H9 (cell line): ENCODE data around the gene KCNK13. TPM values are rescaled to one million over a fixed set of nuclear protein-coding genes. Genes with fewer than 3 reads are reported as not detected.

Experiments
- DNase-seq: peaks from one replicate; pipeline ENCODE4 v3.0.0-alpha.2; 2017
- H2AFZ ChIP-seq: one replicate; pipeline ENCODE4 v1.6.1; 2013; ENCODE audit warnings: mild to moderate bottlenecking, low read length, control low read depth, moderate library complexity
- H2AK5ac ChIP-seq: 2 replicates; pipeline ENCODE4 v1.6.1; 2013; ENCODE audit warnings: low read length, control low read depth, mixed read lengths; ENCODE audit not compliant: insufficient read length
- H2BK120ac ChIP-seq: one replicate; pipeline ENCODE4 v1.6.1; 2013; ENCODE audit warnings: low read depth, mild to moderate bottlenecking, low read length, control low read depth, inconsistent platforms; ENCODE audit not compliant: poor library complexity, severe bottlenecking
- H2BK12ac ChIP-seq: 2 replicates; pipeline ENCODE4 v1.6.1; 2013; ENCODE audit warnings: low read length, control low read depth, mixed read lengths, low read depth; ENCODE audit not compliant: insufficient read length
- H2BK15ac ChIP-seq: 2 replicates; pipeline ENCODE4 v1.6.1; 2013; ENCODE audit warnings: low read depth, low read length, control low read depth
- H2BK20ac ChIP-seq: one replicate; pipeline ENCODE4 v1.6.1; 2013; ENCODE audit warnings: low read depth, mild to moderate bottlenecking, low read length, control low read depth, inconsistent platforms; ENCODE audit not compliant: poor library complexity, severe bottlenecking
- H2BK5ac ChIP-seq: 2 replicates; pipeline ENCODE4 v1.6.1; 2013; ENCODE audit warnings: low read length, control low read depth, mixed read lengths; ENCODE audit not compliant: insufficient read length
- H3K14ac ChIP-seq: 2 replicates; pipeline ENCODE4 v1.6.1; 2013; ENCODE audit warnings: low read length, control low read depth; ENCODE audit not compliant: insufficient read depth
- H3K18ac ChIP-seq: 2 replicates; pipeline ENCODE4 v1.6.1; 2013; ENCODE audit warnings: low read depth, mild to moderate bottlenecking, mixed read lengths, low read length, control low read depth; ENCODE audit not compliant: insufficient read length
- H3K23ac ChIP-seq: 2 replicates; pipeline ENCODE4 v1.6.1; 2013; ENCODE audit warnings: low read length, control low read depth, mixed read lengths, low read depth; ENCODE audit not compliant: insufficient read length
- H3K23me2 ChIP-seq: 2 replicates; pipeline ENCODE4 v1.6.1; 2013; ENCODE audit warnings: low read depth, mild to moderate bottlenecking, mixed read lengths, low read length, control low read depth; ENCODE audit not compliant: insufficient read length, poor library complexity, severe bottlenecking
- H3K27ac ChIP-seq: 2 replicates; pipeline ENCODE4 v1.5.1; 2013; ENCODE audit warnings: low read length, control low read depth, mixed read lengths, low read depth; ENCODE audit not compliant: insufficient read length
- H3K27me3 ChIP-seq: 2 replicates; pipeline ENCODE4 v1.6.1; 2013; ENCODE audit warnings: low read length, control low read depth, inconsistent platforms; ENCODE audit not compliant: insufficient read depth
- H3K4ac ChIP-seq: 2 replicates; pipeline ENCODE4 v1.6.1; 2013; ENCODE audit warnings: low read depth, mild to moderate bottlenecking, control low read depth, inconsistent platforms, low read length, moderate library complexity
- H3K4me1 ChIP-seq: 2 replicates; pipeline ENCODE4 v1.6.1; 2013; ENCODE audit warnings: low read length, control low read depth, inconsistent platforms; ENCODE audit not compliant: insufficient read depth
- H3K4me2 ChIP-seq: 2 replicates; pipeline ENCODE4 v1.6.1; 2013; ENCODE audit warnings: low read length, control low read depth, mixed read lengths; ENCODE audit not compliant: insufficient read length, insufficient read depth
- H3K56ac ChIP-seq: 2 replicates; pipeline ENCODE4 v1.6.1; 2013; ENCODE audit warnings: low read depth, mild to moderate bottlenecking, mixed read lengths, low read length, control low read depth; ENCODE audit not compliant: insufficient read length
- H3K79me1 ChIP-seq: 2 replicates; pipeline ENCODE4 v1.6.1; 2013; ENCODE audit warnings: low read depth, mild to moderate bottlenecking, moderate library complexity, low read length, control low read depth, inconsistent platforms; ENCODE audit not compliant: insufficient read depth, poor library complexity, severe bottlenecking
- H3K79me2 ChIP-seq: 2 replicates; pipeline ENCODE4 v1.6.1; 2013; ENCODE audit warnings: low read length, control low read depth, inconsistent platforms; ENCODE audit not compliant: insufficient read depth
- H3K9ac ChIP-seq: 2 replicates; pipeline ENCODE4 v1.6.1; 2013; ENCODE audit warnings: low read length, control low read depth, mixed read lengths; ENCODE audit not compliant: insufficient read length; ENCODE audit errors: extremely low read depth
- H3K9me3 ChIP-seq: one replicate; pipeline ENCODE4 v1.6.1; 2013; ENCODE audit warnings: low read depth, low read length, inconsistent platforms; ENCODE audit not compliant: control insufficient read depth
- H3T11ph ChIP-seq: one replicate; pipeline ENCODE4 v1.6.1; 2013; ENCODE audit warnings: mild to moderate bottlenecking, low read length, control low read depth, inconsistent platforms
- H4K20me1 ChIP-seq: one replicate; pipeline ENCODE4 v1.6.1; 2013; ENCODE audit not compliant: control insufficient read depth, insufficient read length, insufficient read depth
- H4K5ac ChIP-seq: 2 replicates; pipeline ENCODE4 v1.6.1; 2013; ENCODE audit warnings: low read depth, mild to moderate bottlenecking, mixed read lengths, low read length, control low read depth; ENCODE audit not compliant: insufficient read length
- H4K8ac ChIP-seq: replicated peaks from 2 replicates; pipeline ENCODE4 v1.6.1; 2013; ENCODE audit warnings: low read length, control low read depth, mixed read lengths, low read depth; ENCODE audit not compliant: insufficient read length
- H4K91ac ChIP-seq: 2 replicates; pipeline ENCODE4 v1.6.1; 2013; ENCODE audit warnings: low read depth, mild to moderate bottlenecking, moderate library complexity, mixed read lengths, low read length, control low read depth; ENCODE audit not compliant: insufficient read length
- H3K27ac Mint-ChIP-seq, 3 experiments: 2 replicates in 2 of 3; 3 replicates in 1 of 3; pipeline ENCODE4 v1.8.0; 2020 to 2021; ENCODE audit warnings: mixed read lengths in 3 of 3, mild to moderate bottlenecking in 1 of 3, moderate library complexity in 1 of 3
- H3K27me3 Mint-ChIP-seq: 2 replicates; pipeline ENCODE4 v1.8.0; 2021; ENCODE audit warnings: low read depth, mild to moderate bottlenecking, moderate library complexity, mixed read lengths
- H3K36me3 Mint-ChIP-seq, 3 experiments: 2 replicates in 2 of 3; 3 replicates in 1 of 3; pipeline ENCODE4 v1.8.0; 2020 to 2021; ENCODE audit warnings: low read depth in 3 of 3, mixed read lengths in 3 of 3; ENCODE audit not compliant: insufficient read depth in 1 of 3
- H3K4me1 Mint-ChIP-seq, 2 experiments: 2 replicates each; pipeline ENCODE4 v1.8.0; 2020; ENCODE audit warnings: mixed read lengths in 2 of 2
- H3K4me3 Mint-ChIP-seq, 2 experiments: 2 replicates in 1 of 2; 3 replicates in 1 of 2; pipeline ENCODE4 v1.8.0; 2020 to 2021; ENCODE audit warnings: mild to moderate bottlenecking in 2 of 2, mixed read lengths in 2 of 2, moderate library complexity in 1 of 2
- H3K9me3 Mint-ChIP-seq, 2 experiments: 2 replicates in 1 of 2; 3 replicates in 1 of 2; pipeline ENCODE4 v1.8.0; 2020; ENCODE audit warnings: mild to moderate bottlenecking in 2 of 2, mixed read lengths in 2 of 2, moderate library complexity in 1 of 2
- CTCF ChIP-seq: fragments of 200-600 bp; sonication (generic); conservative IDR thresholded peaks from 3 replicates; pipeline ENCODE4 v1.8.0; 2021; ENCODE audit warnings: antibody characterized with exemption, mild to moderate bottlenecking
- total RNA-seq: library from RNA; stranded (reverse); gene quantifications from 2 replicates; pipeline ENCODE4 v1.2.1, GENCODE V29; 2021

The KCNK13 gene
- total RNA-seq, 1 experiment from 2014 or later, result 0.39 TPM

DNA sequence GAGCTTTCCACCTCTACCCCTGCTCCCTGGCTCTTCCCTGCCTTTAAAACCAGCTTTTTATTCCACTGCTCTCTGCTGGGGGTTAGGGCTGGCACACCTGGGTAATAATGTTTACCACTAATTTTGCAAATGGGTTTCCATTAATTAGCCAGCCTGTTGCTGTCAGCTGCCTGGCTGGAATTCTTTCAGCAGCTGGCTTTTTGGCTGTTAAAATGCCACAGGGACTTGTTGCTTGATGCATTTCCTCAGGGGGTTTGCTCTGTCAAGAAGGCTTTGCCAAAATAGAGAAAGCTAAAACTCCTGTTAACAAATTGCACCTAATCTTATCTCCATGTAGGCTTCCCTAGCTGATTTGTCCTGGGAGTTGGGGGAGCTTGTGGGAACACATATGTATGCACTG is 142.7 kb downstream of the KCNK13 start:
- Histone ChIP-seq H3K27me3 (no peaks in the 10 kb centered on the region), H3K14ac (no peak overlapping the region), H3K79me2 (no peaks in the 10 kb centered on the region), H3K56ac (no peak overlapping the region), H3K9ac (no peak overlapping the region), H3K4me2 (no peak overlapping the region), H4K20me1 (no peaks in the 10 kb centered on the region), H3K27ac (no peak overlapping the region), H3T11ph (no peak overlapping the region), H2BK12ac (no peak overlapping the region), H3K23ac (no peak overlapping the region), H3K4ac (no peak overlapping the region), H3K23me2 (no peaks in the 10 kb centered on the region), H3K9me3 (no peaks in the 10 kb centered on the region), H2BK15ac (no peak overlapping the region), H2BK5ac (no peak overlapping the region), H3K4me1 (no peaks in the 10 kb centered on the region), H4K5ac (no peak overlapping the region), H2BK120ac (no peak overlapping the region), H4K91ac (no peak overlapping the region), H3K79me1 (no peaks in the 10 kb centered on the region), H4K8ac (no peak overlapping the region), H2AK5ac (no peak overlapping the region), H2BK20ac (no peak overlapping the region), H2AFZ (no peak overlapping the region), H3K18ac (no peak overlapping the region)
- no peak for TF ChIP-seq CTCF
- peaks cover 6 to 8% of the 10 kb centered on the region in 2 experiments; a peak in 2 of 4 replicates for H3K4me1 Mint-ChIP-seq
- no peak overlapping the region for H3K4me3 Mint-ChIP-seq
- H3K9me3 Mint-ChIP-seq, result peaks cover 4 to 8% of the 10 kb centered on the region in 2 experiments; a peak in 3 of 5 replicates
- H3K27me3 Mint-ChIP-seq, result peaks cover 8% of the 10 kb centered on the region
- no peak for DNase-seq
- peaks cover 0 to 5% (median 0%) of the 10 kb centered on the region in 3 experiments; a peak in 2 of 7 replicates for H3K36me3 Mint-ChIP-seq
- no peak overlapping the region for H3K27ac Mint-ChIP-seq
